ENCODE results near the gene COL21A1. TPM values are rescaled to one million over a fixed set of nuclear protein-coding genes. Genes with fewer than 3 reads are reported as not detected.

The COL21A1 gene
- total RNA-seq, 2 experiments from 2014 or later, result not detected

GRCh38 chr6:56238352-56238751, 9.0 kb downstream of the COL21A1 start:
- no peak overlapping the region for H3K4me3 Mint-ChIP-seq
- H3K27me3 Mint-ChIP-seq, result no peaks in the 10 kb centered on the region
- H3K27ac Mint-ChIP-seq, result no peak overlapping the region
- ChIA-PET POLR2A (no interaction called here), CTCF (no interaction called here)
- peaks cover 2% of the 10 kb centered on the region for H3K9me3 Mint-ChIP-seq
- no peaks in the 10 kb centered on the region for H3K36me3 Mint-ChIP-seq (ENCODE audit: low read depth)
- no peak for DNase-seq
- H3K4me1 Mint-ChIP-seq, result no peaks in the 10 kb centered on the region

DNA sequence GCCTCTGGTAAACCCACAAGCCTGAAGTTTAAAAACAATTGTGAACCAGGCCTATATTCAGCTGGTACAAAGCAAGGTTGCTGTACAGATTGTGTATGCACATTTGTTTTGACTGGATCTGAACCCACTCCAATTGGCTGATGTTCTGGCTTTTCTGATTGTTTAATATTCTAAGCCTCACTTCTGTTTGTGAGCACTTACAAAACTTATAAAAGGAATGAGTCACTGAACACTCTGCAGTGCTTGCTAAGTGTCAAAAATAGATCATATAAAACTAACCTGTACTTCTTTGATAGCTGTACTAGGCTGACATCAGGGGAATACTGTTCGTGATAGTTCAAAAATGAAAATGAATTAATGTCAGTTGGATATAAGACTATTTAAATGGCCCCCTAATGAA, 12.1 kb downstream of the COL21A1 start:
- Mint-ChIP-seq H3K27me3 (no peaks in the 10 kb centered on the region), H3K36me3 (ENCODE audit: low read depth) (no peaks in the 10 kb centered on the region), H3K27ac (no peak overlapping the region), H3K4me3 (no peak overlapping the region), H3K4me1 (no peaks in the 10 kb centered on the region), H3K9me3 (peaks cover 2% of the 10 kb centered on the region)
- CTCF ChIA-PET, result no interaction called here
- POLR2A ChIA-PET, result no interaction called here
- no peak for DNase-seq

DNA sequence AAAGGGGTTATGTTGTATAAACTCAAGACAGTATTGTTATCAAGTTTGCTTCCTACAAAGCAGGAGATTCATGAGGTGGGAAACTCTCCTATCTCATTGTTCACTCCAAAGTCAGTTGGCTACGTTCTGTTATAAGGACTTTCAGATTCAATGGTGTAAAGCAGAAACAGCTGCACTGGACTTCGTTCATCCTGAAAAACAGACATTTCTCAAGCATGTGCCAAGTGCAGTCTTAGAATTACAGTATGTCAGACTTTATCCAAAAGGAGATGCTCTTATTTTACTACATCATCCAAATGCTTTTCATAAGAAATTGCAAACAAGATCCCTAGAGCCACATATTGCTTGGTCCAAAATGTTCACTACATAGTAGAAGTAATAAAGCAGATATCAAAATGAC, 14.9 kb downstream of the COL21A1 start:
- no peak overlapping the region for H3K4me3 Mint-ChIP-seq
- no peaks in the 10 kb centered on the region for H3K4me1 Mint-ChIP-seq
- ChIA-PET CTCF (no interaction called here), POLR2A (no interaction called here)
- H3K27me3 Mint-ChIP-seq, result no peaks in the 10 kb centered on the region
- H3K27ac Mint-ChIP-seq, result no peak overlapping the region
- no peaks in the 10 kb centered on the region for H3K36me3 Mint-ChIP-seq (ENCODE audit: low read depth)
- no peak for DNase-seq
- peaks cover 2% of the 10 kb centered on the region for H3K9me3 Mint-ChIP-seq

- Mint-ChIP-seq H3K4me1 (no peaks in the 10 kb centered on the region), H3K27ac (no peak overlapping the region), H3K9me3 (peaks cover 2% of the 10 kb centered on the region), H3K4me3 (no peak overlapping the region), H3K36me3 (ENCODE audit: low read depth) (no peaks in the 10 kb centered on the region), H3K27me3 (no peaks in the 10 kb centered on the region)
- ChIA-PET CTCF (no interaction called here), POLR2A (no interaction called here)
- no peak for DNase-seq
These were observed 15.6 kb downstream of the COL21A1 start for GRCh38 chr6:56231827-56232226.

DNA sequence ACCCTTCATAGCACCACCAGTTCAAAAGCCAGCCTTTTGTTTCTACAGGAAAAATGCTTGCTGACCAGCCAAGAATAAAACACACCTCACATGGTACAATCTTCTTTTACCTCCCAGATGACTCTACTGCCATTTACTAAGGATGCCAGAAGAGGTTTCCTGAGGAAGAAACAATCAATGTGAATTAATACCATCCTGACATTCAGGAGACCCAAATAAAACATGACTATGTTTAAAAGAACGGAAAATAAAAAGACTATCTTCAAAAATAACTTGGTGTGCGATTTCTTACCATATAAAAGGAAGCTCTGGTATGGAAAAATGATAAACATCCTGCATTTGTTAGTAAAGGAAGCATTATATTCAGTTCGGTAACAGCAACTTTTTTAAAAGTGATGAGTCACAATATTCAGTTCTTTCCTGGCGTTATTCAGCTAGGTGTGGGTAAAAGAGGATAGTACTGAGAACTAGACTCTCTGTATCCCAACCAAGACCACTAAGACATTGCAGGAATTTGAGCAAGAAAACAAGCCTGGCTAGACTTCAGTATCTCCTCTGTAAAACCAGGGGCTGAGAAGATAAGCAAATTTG, 16.3 kb downstream of the COL21A1 start:
- CTCF ChIA-PET, result no interaction called here

DNA sequence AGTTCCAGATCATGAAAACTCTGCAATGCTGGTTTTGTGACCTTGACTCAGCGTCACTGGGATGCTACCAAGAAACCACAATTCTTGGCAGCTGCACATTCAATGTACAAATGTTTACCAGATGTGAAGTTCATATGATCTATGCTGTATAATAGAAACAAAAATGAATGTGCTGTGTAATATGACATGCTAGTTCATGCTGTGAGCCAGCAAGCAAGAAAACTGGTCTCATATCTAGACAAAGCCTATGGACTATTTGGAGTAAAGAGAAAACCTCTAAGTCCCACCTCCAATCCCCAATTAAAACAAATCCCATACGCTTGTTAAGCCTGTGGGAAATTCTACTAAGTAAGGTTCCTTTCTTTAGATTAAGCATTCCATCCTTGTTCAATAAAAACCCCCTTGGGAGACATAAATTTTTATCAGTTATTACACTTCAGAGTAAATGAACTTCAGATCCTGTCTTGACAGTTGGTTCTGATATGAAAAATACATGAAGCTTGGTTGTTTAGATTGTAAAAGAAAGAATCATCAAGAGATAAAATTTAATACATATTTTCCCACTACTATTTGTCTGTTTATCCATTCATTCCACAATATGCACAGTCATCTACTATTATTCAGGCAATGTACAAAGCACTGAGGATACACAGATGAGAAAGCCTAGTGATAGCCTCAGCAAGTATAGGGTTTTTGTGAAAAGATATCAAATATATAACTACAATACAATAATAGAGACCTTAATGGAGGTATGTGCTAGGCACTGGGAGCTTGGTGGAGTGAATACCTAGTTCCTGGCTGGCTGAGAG, 20.1 kb downstream of the COL21A1 start:
- no peaks in the 10 kb centered on the region for H3K27me3 Mint-ChIP-seq
- H3K36me3 Mint-ChIP-seq (ENCODE audit: low read depth), result no peaks in the 10 kb centered on the region
- DNase-seq, result no peak
- no peaks in the 10 kb centered on the region for H3K9me3 Mint-ChIP-seq
- no peaks in the 10 kb centered on the region for H3K4me1 Mint-ChIP-seq
- ChIA-PET CTCF (no interaction called here), POLR2A (no interaction called here)
- H3K4me3 Mint-ChIP-seq, result no peak overlapping the region
- H3K27ac Mint-ChIP-seq, result no peak overlapping the region

More for the DNA sequence above, 16.3 kb downstream of the COL21A1 start:
- no peak overlapping the region for H3K27ac Mint-ChIP-seq
- H3K4me3 Mint-ChIP-seq, result no peak overlapping the region
- peaks cover 2% of the 10 kb centered on the region for H3K9me3 Mint-ChIP-seq
- POLR2A ChIA-PET, result no interaction called here
- H3K36me3 Mint-ChIP-seq (ENCODE audit: low read depth), result no peaks in the 10 kb centered on the region
- DNase-seq, result no peak
- no peaks in the 10 kb centered on the region for H3K4me1 Mint-ChIP-seq
- no peaks in the 10 kb centered on the region for H3K27me3 Mint-ChIP-seq

GRCh38 chr6:56223995-56224394, 23.4 kb downstream of the COL21A1 start:
- CTCF ChIA-PET, result no interaction called here
- H3K27ac Mint-ChIP-seq, result no peak overlapping the region
- H3K36me3 Mint-ChIP-seq (ENCODE audit: low read depth), result no peaks in the 10 kb centered on the region
- POLR2A ChIA-PET, result no interaction called here
- H3K4me3 Mint-ChIP-seq, result no peak overlapping the region
- DNase-seq, result no peak
- H3K27me3 Mint-ChIP-seq, result no peaks in the 10 kb centered on the region
- no peaks in the 10 kb centered on the region for H3K4me1 Mint-ChIP-seq
- H3K9me3 Mint-ChIP-seq, result no peaks in the 10 kb centered on the region

GRCh38 chr6:56222499-56222898, 24.9 kb downstream of the COL21A1 start:
- CTCF ChIA-PET, result no interaction called here
- H3K4me3 Mint-ChIP-seq, result no peak overlapping the region
- no peak for DNase-seq
- H3K9me3 Mint-ChIP-seq, result no peaks in the 10 kb centered on the region
- no peaks in the 10 kb centered on the region for H3K36me3 Mint-ChIP-seq (ENCODE audit: low read depth)
- no peak overlapping the region for H3K27ac Mint-ChIP-seq
- POLR2A ChIA-PET, result no interaction called here
- H3K4me1 Mint-ChIP-seq, result no peaks in the 10 kb centered on the region
- no peaks in the 10 kb centered on the region for H3K27me3 Mint-ChIP-seq

- POLR2A ChIA-PET, result no interaction called here
- Mint-ChIP-seq H3K4me1 (no peaks in the 10 kb centered on the region), H3K4me3 (no peak overlapping the region), H3K27me3 (no peaks in the 10 kb centered on the region), H3K9me3 (no peaks in the 10 kb centered on the region), H3K27ac (no peak overlapping the region), H3K36me3 (ENCODE audit: low read depth) (no peaks in the 10 kb centered on the region)
- DNase-seq, result no peak
- CTCF ChIA-PET, result no interaction called here
These were observed 27.3 kb downstream of the COL21A1 start for GRCh38 chr6:56220078-56220477.

DNA sequence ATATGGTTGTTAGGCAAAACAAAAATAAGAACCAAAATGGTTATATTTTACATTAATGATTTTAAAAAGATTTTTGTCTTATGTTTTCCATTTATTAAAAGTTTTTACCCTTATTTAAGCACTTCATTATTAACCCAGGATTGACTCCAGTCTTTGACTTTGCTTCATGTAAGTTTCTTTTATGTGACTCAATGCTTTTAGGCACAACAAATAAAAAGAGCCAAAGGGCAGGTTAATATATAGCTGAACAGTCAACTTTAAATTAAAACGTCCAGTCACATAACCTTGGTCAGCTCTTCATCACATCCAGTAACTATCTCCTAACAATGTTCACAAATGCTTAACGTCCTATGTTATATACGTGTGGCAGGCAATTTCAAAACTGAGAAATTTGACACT, 32.7 kb downstream of the COL21A1 start:
- H3K4me3 Mint-ChIP-seq, result no peak overlapping the region
- DNase-seq, result no peak
- POLR2A ChIA-PET, result no interaction called here
- H3K36me3 Mint-ChIP-seq (ENCODE audit: low read depth), result no peaks in the 10 kb centered on the region
- H3K4me1 Mint-ChIP-seq, result no peaks in the 10 kb centered on the region
- no peaks in the 10 kb centered on the region for H3K9me3 Mint-ChIP-seq
- H3K27me3 Mint-ChIP-seq, result no peaks in the 10 kb centered on the region
- H3K27ac Mint-ChIP-seq, result no peak overlapping the region
- CTCF ChIA-PET, result no interaction called here

DNA sequence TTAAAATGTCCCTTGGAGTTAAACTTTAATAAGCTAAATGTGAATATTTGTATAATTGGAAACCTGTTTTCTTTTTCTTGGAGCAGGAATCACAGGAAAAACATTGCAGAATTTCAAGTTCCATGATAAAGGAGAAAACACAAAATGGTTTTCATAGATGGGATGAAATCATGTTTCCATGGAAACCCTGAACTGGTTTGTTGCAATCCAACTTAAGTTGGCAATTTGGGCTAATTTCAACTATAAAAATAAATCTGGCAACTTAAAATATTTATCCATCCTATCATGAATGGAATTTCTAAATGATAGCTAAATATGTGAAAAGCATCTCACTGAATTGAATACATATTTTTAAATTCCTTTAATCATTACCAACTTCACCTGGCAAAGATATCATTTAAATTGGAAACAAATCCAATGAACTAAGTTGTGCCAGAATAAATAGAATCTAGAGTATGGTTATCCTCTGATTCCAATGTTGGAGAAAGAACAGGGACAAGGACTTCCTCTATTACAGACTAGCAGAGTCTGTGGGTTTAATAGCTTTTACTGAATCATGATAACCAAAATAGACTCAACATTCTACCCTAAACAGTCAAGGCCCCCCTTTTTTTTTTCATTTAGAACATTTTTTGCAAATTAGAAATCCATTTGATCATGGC, 33.2 kb downstream of the COL21A1 start:
- Mint-ChIP-seq H3K36me3 (ENCODE audit: low read depth) (no peaks in the 10 kb centered on the region), H3K27ac (no peak overlapping the region), H3K4me3 (no peak overlapping the region), H3K9me3 (no peaks in the 10 kb centered on the region), H3K27me3 (no peaks in the 10 kb centered on the region), H3K4me1 (no peaks in the 10 kb centered on the region)
- no peak for DNase-seq
- ChIA-PET POLR2A (no interaction called here), CTCF (no interaction called here)

DNA sequence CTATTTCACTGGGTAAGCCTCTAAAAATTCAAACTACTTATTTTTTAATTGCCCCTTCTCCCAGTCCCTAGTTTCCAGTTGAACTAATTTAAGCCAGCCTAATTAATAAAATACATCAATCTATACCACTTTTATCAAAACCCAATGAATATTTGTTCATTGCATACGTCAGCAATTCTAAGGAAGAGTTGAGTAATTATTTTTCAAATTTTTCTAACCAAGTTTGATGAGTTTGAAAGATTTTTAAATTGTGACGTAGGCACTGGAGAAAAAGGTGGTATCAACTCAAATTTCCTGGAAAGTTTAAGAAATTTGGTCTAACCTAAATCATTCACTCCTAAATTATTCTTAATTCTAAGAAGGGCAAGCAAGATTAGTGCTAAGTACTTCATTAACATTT, 35.7 kb downstream of the COL21A1 start:
- Mint-ChIP-seq H3K36me3 (ENCODE audit: low read depth) (no peaks in the 10 kb centered on the region), H3K4me1 (no peaks in the 10 kb centered on the region), H3K27me3 (no peaks in the 10 kb centered on the region), H3K9me3 (peaks cover under 1% of the 10 kb centered on the region), H3K27ac (no peak overlapping the region), H3K4me3 (no peak overlapping the region)
- ChIA-PET CTCF (no interaction called here), POLR2A (no interaction called here)
- no peak for DNase-seq

DNA sequence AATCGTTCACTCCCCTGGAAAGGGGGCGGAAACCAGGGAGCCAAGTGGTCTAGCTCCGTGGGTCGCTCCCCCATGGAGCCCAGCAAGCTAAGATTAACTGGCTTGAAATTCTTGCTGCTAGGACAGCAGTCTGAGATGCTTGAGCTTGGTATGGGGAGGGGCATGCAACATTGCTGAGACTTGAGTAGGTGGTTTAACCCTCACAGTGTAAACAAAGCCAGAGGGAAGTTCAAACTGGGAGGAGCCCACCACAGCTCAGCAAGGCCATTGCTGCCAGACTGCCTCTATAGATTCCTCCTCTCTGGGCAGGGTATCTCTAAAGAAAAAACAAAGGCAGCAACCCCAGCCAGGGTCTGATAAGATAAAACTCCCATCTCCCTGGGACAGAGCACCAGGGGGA, 43.2 kb downstream of the COL21A1 start:
- H3K4me1 Mint-ChIP-seq, result no peaks in the 10 kb centered on the region
- ChIA-PET POLR2A (no interaction called here), CTCF (no interaction called here)
- H3K27ac Mint-ChIP-seq, result no peak overlapping the region
- H3K4me3 Mint-ChIP-seq, result no peak overlapping the region
- no peaks in the 10 kb centered on the region for H3K36me3 Mint-ChIP-seq (ENCODE audit: low read depth)
- H3K27me3 Mint-ChIP-seq, result no peaks in the 10 kb centered on the region
- DNase-seq, result no peak
- H3K9me3 Mint-ChIP-seq, result peaks cover 7% of the 10 kb centered on the region

- no peaks in the 10 kb centered on the region for H3K4me1 Mint-ChIP-seq
- no peak for DNase-seq
- ChIA-PET POLR2A (no interaction called here), CTCF (no interaction called here)
- no peaks in the 10 kb centered on the region for H3K36me3 Mint-ChIP-seq (ENCODE audit: low read depth)
- peaks cover 6% of the 10 kb centered on the region for H3K9me3 Mint-ChIP-seq
- H3K27ac Mint-ChIP-seq, result no peak overlapping the region
- H3K4me3 Mint-ChIP-seq, result no peak overlapping the region
- H3K27me3 Mint-ChIP-seq, result no peaks in the 10 kb centered on the region
These were observed 47.4 kb downstream of the COL21A1 start for GRCh38 chr6:56199956-56200355.
